AG04449 (cell line): ENCODE data around the gene GABBR1.

ENCODE experiments used
- CTCF ChIA-PET: fragments of 350-600 bp; formaldehyde crosslinking; extraction: SDS; loops from one replicate; lab custom pipeline; 2021; ENCODE audit warnings: antibody characterized with exemption; lab: Yijun Ruan, JAX
- POLR2A ChIA-PET: fragments of 400-600, 350-600 bp; formaldehyde crosslinking; extraction: SDS; loops from one replicate; lab custom pipeline; 2020; ENCODE audit warnings: antibody characterized with exemption, inconsistent platforms; lab: Yijun Ruan, JAX
- DNase-seq: peaks from one replicate; pipeline ENCODE4 v3.0.0-alpha.2; 2010; ENCODE audit warnings: low read depth, low spot score
- H3K4me3 ChIP-seq: 2 replicates; pipeline ENCODE4 v1.5.1; 2011; ENCODE audit warnings: low read depth, mild to moderate bottlenecking, control low read depth, low read length
- CTCF ChIP-seq: IDR thresholded peaks from one replicate; pipeline ENCODE4 v1.5.1; 2011; ENCODE audit warnings: mild to moderate bottlenecking, moderate library complexity, low read length, control low read depth, inconsistent platforms; ENCODE audit not compliant: insufficient read depth; ENCODE audit errors: missing control alignments

GABBR1 gene

GRCh38 chr6:29603930-29604329 is 29.1 kb downstream of the GABBR1 start:
- DNase-seq: no peak
- no peak overlapping the region for H3K4me3 ChIP-seq
- ChIA-PET CTCF (interaction anchor here (1.0 to 1.3 kb wide), 2 partner anchors 10 to 14 kb away, joined by 3 read pairs; no protein-coding TSS in a partner anchor), POLR2A (no interaction called here)
- no peak for TF ChIP-seq CTCF

- CTCF ChIA-PET: interaction anchor here (0.9 to 1.3 kb wide), 3 partner anchors 8 to 13 kb away, joined by 3 to 4 read pairs (median 3); no protein-coding TSS in a partner anchor
- no peak overlapping the region for H3K4me3 ChIP-seq
- TF ChIP-seq CTCF: no peak
- no peak for DNase-seq
- POLR2A ChIA-PET: no interaction called here
These were observed 29.5 kb downstream of the GABBR1 start for GRCh38 chr6:29603456-29603855.

GRCh38 chr6:29602564-29603361 is 30.2 kb downstream of the GABBR1 start:
- ChIA-PET CTCF (interaction anchor here (0.9 to 1.3 kb wide), 3 partner anchors 8 to 13 kb away, joined by 3 to 4 read pairs (median 3); no protein-coding TSS in a partner anchor), POLR2A (interaction anchor here (0.7 kb wide), 1 partner anchor 24 kb away, joined by 3 read pairs; no protein-coding TSS in a partner anchor)
- H3K4me3 ChIP-seq: no peak overlapping the region
- no peak for DNase-seq
- no peak for TF ChIP-seq CTCF

GRCh38 chr6:29598172-29598747 is 34.7 kb downstream of the GABBR1 start:
- no peak for TF ChIP-seq CTCF
- ChIA-PET CTCF (interaction anchor here (1.1 kb wide), 1 partner anchor 9 kb away, joined by 3 read pairs; no protein-coding TSS in a partner anchor), POLR2A (no interaction called here)
- no peak for DNase-seq
- H3K4me3 ChIP-seq: no peak overlapping the region

- POLR2A ChIA-PET: interaction anchor here (0.8 kb wide), 1 partner anchor 9 kb away, joined by 4 read pairs; no protein-coding TSS in a partner anchor
- TF ChIP-seq CTCF: no peak
- CTCF ChIA-PET: interaction anchor here (0.7 kb wide), 1 partner anchor 56 kb away, joined by 3 read pairs; no protein-coding TSS in a partner anchor
- no peak for DNase-seq
- no peak overlapping the region for H3K4me3 ChIP-seq
These were observed 35.8 kb downstream of the GABBR1 start for GRCh38 chr6:29597184-29597583.

GRCh38 chr6:29596381-29596900 is 36.5 kb downstream of the GABBR1 start:
- ChIA-PET CTCF (no interaction called here), POLR2A (no interaction called here)
- no peak for DNase-seq

More at GRCh38 chr6:29596381-29596900, 36.5 kb downstream of the GABBR1 start:
- TF ChIP-seq CTCF: no peak
- H3K4me3 ChIP-seq: no peak overlapping the region
